OCI-LY3 (cell line): ENCODE measurements around the gene LMBR1.

ENCODE experiments used
- EZH2phosphoT487 ChIP-seq: fragments of 200-600 bp; shearing (Covaris generic); IDR thresholded peaks from 2 replicates; pipeline ENCODE4 v1.6.1; 2018; ENCODE audit warnings: antibody characterized with exemption, mixed run types, low read depth
- TF ChIP-seq, protein P1 (sequence below): fragments of 200-600, 300-600 bp; sonication (generic); IDR thresholded peaks from 2 replicates; pipeline ENCODE4 v1.5.1; 2014; ENCODE audit warnings: antibody characterized with exemption, low read length, low read depth

DNA sequence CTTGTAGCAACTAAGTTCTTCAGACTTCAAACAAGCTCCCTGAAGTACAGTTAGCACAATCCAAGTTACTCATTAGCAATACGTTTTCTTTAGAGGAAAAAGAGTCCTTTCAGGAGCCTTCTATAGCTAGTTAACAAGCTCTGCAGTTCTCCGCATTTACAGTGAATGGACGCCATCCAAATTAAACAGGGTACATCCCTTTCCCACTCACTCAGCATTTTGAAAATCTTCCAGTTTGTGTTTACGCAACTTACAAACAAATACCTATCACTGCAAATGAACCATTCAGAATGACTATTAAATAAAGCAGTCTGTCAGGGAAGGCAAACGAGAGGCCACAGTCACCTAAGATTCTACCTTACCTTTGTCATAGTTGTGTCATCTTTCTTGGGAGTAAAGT, 167.9 kb downstream of the LMBR1 start:
- TF ChIP-seq, protein P1, sequence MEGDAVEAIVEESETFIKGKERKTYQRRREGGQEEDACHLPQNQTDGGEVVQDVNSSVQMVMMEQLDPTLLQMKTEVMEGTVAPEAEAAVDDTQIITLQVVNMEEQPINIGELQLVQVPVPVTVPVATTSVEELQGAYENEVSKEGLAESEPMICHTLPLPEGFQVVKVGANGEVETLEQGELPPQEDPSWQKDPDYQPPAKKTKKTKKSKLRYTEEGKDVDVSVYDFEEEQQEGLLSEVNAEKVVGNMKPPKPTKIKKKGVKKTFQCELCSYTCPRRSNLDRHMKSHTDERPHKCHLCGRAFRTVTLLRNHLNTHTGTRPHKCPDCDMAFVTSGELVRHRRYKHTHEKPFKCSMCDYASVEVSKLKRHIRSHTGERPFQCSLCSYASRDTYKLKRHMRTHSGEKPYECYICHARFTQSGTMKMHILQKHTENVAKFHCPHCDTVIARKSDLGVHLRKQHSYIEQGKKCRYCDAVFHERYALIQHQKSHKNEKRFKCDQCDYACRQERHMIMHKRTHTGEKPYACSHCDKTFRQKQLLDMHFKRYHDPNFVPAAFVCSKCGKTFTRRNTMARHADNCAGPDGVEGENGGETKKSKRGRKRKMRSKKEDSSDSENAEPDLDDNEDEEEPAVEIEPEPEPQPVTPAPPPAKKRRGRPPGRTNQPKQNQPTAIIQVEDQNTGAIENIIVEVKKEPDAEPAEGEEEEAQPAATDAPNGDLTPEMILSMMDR = no peak
- no peak for TF ChIP-seq EZH2phosphoT487
